ENCODE results near the gene CUEDC1. TPM values are rescaled to one million over a fixed set of nuclear protein-coding genes. Genes with fewer than 3 reads are reported as not detected.
A peak's percentile ranks its signal among the peaks of the same experiment; 100 is the strongest.

CUEDC1 gene
- total and polyA plus RNA-seq, 8 donors, result 16.5 to 30.4 (median 21.7) TPM

GRCh38 chr17:57861000-57861789, 94.0 kb downstream of the CUEDC1 start:
- Histone ChIP-seq H3K4me3 (peak overlapping the region; percentile 25 to 59 (median 39)), H3K4me1 (peaks cover 4 to 15% (median 11%) of the 10 kb centered on the region in 3 donors), H3K36me3 (no peaks in the 10 kb centered on the region), H3K27ac (peak overlapping the region; percentile 63 to 86 (median 71)), H3K27me3 (no peaks in the 10 kb centered on the region), H3K9me3 (no peaks in the 10 kb centered on the region)
- ATAC-seq (peak; percentile 66 to 79 (median 76)), DNase-seq (peak in 5 of 6 donors; percentile 77 to 84 (median 79)), FAIRE-seq (no peak)
- TF ChIP-seq, protein P1, sequence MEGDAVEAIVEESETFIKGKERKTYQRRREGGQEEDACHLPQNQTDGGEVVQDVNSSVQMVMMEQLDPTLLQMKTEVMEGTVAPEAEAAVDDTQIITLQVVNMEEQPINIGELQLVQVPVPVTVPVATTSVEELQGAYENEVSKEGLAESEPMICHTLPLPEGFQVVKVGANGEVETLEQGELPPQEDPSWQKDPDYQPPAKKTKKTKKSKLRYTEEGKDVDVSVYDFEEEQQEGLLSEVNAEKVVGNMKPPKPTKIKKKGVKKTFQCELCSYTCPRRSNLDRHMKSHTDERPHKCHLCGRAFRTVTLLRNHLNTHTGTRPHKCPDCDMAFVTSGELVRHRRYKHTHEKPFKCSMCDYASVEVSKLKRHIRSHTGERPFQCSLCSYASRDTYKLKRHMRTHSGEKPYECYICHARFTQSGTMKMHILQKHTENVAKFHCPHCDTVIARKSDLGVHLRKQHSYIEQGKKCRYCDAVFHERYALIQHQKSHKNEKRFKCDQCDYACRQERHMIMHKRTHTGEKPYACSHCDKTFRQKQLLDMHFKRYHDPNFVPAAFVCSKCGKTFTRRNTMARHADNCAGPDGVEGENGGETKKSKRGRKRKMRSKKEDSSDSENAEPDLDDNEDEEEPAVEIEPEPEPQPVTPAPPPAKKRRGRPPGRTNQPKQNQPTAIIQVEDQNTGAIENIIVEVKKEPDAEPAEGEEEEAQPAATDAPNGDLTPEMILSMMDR (IDR thresholded peaks at IDR 0.05), result no peak
- intact Hi-C loops (cut with DNase I), result loop anchor here in 1 of 3 donors (10.0 kb wide), 2 partner anchors 224 to 254 kb away; partner anchors contain the start of gene DYNLL2
- 1 to 2% methylated on average over 34 of the region's 34 CpGs for WGBS, 2 donors

DNA sequence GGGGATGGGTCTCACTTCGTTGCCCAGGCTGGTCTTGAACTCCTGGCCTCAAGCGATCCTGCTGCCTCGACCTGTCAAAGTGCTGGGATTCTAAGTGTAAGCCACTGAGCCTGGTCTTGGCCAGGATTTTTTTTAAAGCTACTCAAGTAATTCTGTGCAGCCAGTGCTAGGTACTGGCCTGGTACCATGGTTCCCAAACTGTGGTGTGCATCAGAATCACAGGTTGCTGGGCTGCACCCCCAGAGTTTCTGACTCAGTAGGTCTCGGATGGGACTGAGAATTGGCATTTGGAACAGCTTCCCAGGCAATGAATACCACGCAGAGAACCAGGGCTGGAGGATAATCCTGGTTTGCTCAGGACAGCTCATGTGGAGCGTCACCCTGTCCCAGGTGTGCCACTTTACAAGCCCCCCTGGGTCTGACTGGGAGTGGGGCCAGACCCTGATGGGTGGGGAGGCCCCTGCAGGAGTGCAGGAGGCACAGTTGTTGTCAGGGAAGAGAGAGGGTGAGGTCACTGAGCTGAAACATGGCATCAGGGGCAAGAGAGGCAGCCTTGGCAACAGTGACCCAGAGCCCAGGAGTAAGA, 94.7 kb downstream of the CUEDC1 start:
- no peaks in the 10 kb centered on the region for H3K36me3 ChIP-seq
- intact Hi-C loops (cut with DNase I), result loop anchor here in 1 of 3 donors (10.0 kb wide), 2 partner anchors 224 to 254 kb away; partner anchors contain the start of gene DYNLL2
- ATAC-seq (no peak), FAIRE-seq (no peak), DNase-seq (peak in 1 of 6 donors; percentile 19)
- H3K27me3 ChIP-seq, result no peaks in the 10 kb centered on the region
- peak overlapping the region; percentile 63 to 86 (median 71) for H3K27ac ChIP-seq
- 69 to 73% methylated on average over 6 of the region's 6 CpGs for WGBS, 2 donors
- H3K9me3 ChIP-seq, result no peaks in the 10 kb centered on the region
- peaks cover 4 to 15% (median 11%) of the 10 kb centered on the region in 3 donors for H3K4me1 ChIP-seq
- TF ChIP-seq, protein P1 (IDR thresholded peaks at IDR 0.05), result no peak
- H3K4me3 ChIP-seq, result no peak overlapping the region

- Histone ChIP-seq H3K36me3 (no peaks in the 10 kb centered on the region), H3K27ac (peak overlapping the region in 1 of 4 donors; percentile 78), H3K4me3 (no peak overlapping the region), H3K9me3 (no peaks in the 10 kb centered on the region), H3K27me3 (no peaks in the 10 kb centered on the region), H3K4me1 (peaks cover 4 to 15% (median 11%) of the 10 kb centered on the region in 3 donors)
- DNase-seq (no peak), FAIRE-seq (no peak), ATAC-seq (no peak)
- WGBS, 2 donors, result 47 to 49% methylated on average over 13 of the region's 13 CpGs
- intact Hi-C loops (cut with DNase I), result loop anchor here in 2 of 3 donors (5.0 to 10.0 kb wide), 3 partner anchors 137 to 255 kb away; partner anchors contain the start of gene DYNLL2 (in 1 of the 2)
- TF ChIP-seq, protein P1 (IDR thresholded peaks at IDR 0.05), result no peak
Observed at GRCh38 chr17:57859601-57860413, 95.4 kb downstream of the CUEDC1 start.

GRCh38 chr17:57858838-57859237, 96.4 kb downstream of the CUEDC1 start:
- ATAC-seq (no peak), FAIRE-seq (no peak), DNase-seq (peak in 1 of 6 donors; percentile 8)
- no peak overlapping the region for H3K4me3 ChIP-seq
- H3K9me3 ChIP-seq, result no peaks in the 10 kb centered on the region
- H3K4me1 ChIP-seq, result peaks cover 5 to 15% (median 11%) of the 10 kb centered on the region in 3 donors
- no peak overlapping the region for H3K27ac ChIP-seq
- 76 to 88% methylated on average over 5 of the region's 5 CpGs for WGBS, 2 donors
- H3K36me3 ChIP-seq, result no peaks in the 10 kb centered on the region
- intact Hi-C loops (cut with DNase I), result loop anchor here in 2 of 3 donors (5.0 to 10.0 kb wide), 2 partner anchors 138 to 256 kb away; no protein-coding TSS in a partner anchor
- TF ChIP-seq, protein P1 (IDR thresholded peaks at IDR 0.05), result no peak
- no peaks in the 10 kb centered on the region for H3K27me3 ChIP-seq
